GM23248 (cell line): Measurements from ENCODE around the gene CEMP1. TPM values are rescaled to one million over a fixed set of nuclear protein-coding genes. Genes with fewer than 3 reads are reported as not detected.
"Not testable (repeated sequence)": the region's sequence is repeated elsewhere in the genome, so short reads cannot be mapped to it uniquely, and the experiment has no call there.

ENCODE experiments used
- DNase-seq: peaks from one replicate; pipeline ENCODE4 v3.0.0-alpha.2; 2015
- H2AFZ ChIP-seq: fragments of 200-600 bp; sonication (generic); 2 replicates; pipeline ENCODE4 v1.6.1; 2016; ENCODE audit warnings: antibody characterized with exemption
- H3F3A ChIP-seq: fragments of 200-600 bp; sonication (generic); 2 replicates; pipeline ENCODE4 v1.6.1; 2016; ENCODE audit warnings: mild to moderate bottlenecking, antibody characterized with exemption, mixed run types; ENCODE audit not compliant: insufficient read depth
- H3K27ac ChIP-seq: fragments of 200-600 bp; sonication (generic); 2 replicates; pipeline ENCODE4 v1.5.1; 2016; ENCODE audit warnings: mild to moderate bottlenecking
- H3K27me3 ChIP-seq: fragments of 200-600 bp; sonication (generic); replicated peaks from 2 replicates; pipeline ENCODE4 v1.6.1; 2016; ENCODE audit warnings: mild to moderate bottlenecking; ENCODE audit not compliant: insufficient read depth
- H3K36me3 ChIP-seq: fragments of 200-600 bp; sonication (generic); 2 replicates; pipeline ENCODE4 v1.6.1; 2016; ENCODE audit warnings: low read depth, mild to moderate bottlenecking
- H3K4me1 ChIP-seq: fragments of 200-600 bp; sonication (generic); 2 replicates; pipeline ENCODE4 v1.6.1; 2016; ENCODE audit warnings: mild to moderate bottlenecking; ENCODE audit not compliant: insufficient read depth
- H3K4me2 ChIP-seq: fragments of 200-600 bp; sonication (generic); one replicate; pipeline ENCODE4 v1.6.1; 2016; ENCODE audit warnings: mild to moderate bottlenecking; ENCODE audit not compliant: unreplicated experiment
- H3K4me3 ChIP-seq: fragments of 200-600 bp; sonication (generic); 2 replicates; pipeline ENCODE4 v1.5.1; 2016; ENCODE audit warnings: mild to moderate bottlenecking
- H3K79me2 ChIP-seq: fragments of 200-600 bp; sonication (generic); 2 replicates; pipeline ENCODE4 v1.6.1; 2016; ENCODE audit warnings: mild to moderate bottlenecking; ENCODE audit not compliant: insufficient read depth
- H3K9ac ChIP-seq: fragments of 200-600 bp; sonication (generic); 2 replicates; pipeline ENCODE4 v1.6.1; 2016; ENCODE audit warnings: mild to moderate bottlenecking
- H3K9me2 ChIP-seq: fragments of 200-600 bp; sonication (generic); 2 replicates; pipeline ENCODE4 v1.6.1; 2016; ENCODE audit warnings: mixed run types, mild to moderate bottlenecking, moderate library complexity; ENCODE audit not compliant: insufficient read depth
- H3K9me3 ChIP-seq: fragments of 200-600 bp; sonication (generic); one replicate; pipeline ENCODE4 v1.6.1; 2017; ENCODE audit warnings: low read depth
- H4K20me1 ChIP-seq: fragments of 200-600 bp; sonication (generic); 2 replicates; pipeline ENCODE4 v1.6.0; 2016; ENCODE audit not compliant: insufficient read depth
- WGBS, 2 experiments: methylation state at CpG; one replicate each; pipeline ENCODE4 v1.1.6; 2015 to 2017; ENCODE audit warnings: low lambda C conversion rate in 2 of 2, low coverage in 1 of 2; ENCODE audit errors: missing lambda C conversion rate in 2 of 2; 5-methylcytosine and 5-hydroxymethylcytosine counted together
- in situ Hi-C: fragments of 300-500 bp; cut with MboI; formaldehyde crosslinking; loops from 2 replicates; pipeline ENCODE4 v1.15.0; 2020
- polyA plus RNA-seq: library from polyadenylated mRNA; unstranded; fragments of >200 nt; fragmentation: Nextera tagmentation; extraction: Ambion mirVana; gene quantifications from 2 replicates; pipeline ENCODE4 v1.2.1, GENCODE V29; 2016
- total RNA-seq: library from RNA; depleted of rRNA; stranded (reverse); fragments of >200 nt; shearing (Covaris generic); gene quantifications from 2 replicates; pipeline ENCODE4 v1.2.3, GENCODE V29; 2014

CEMP1 gene
- total and polyA plus RNA-seq, 2 experiments from 2014 or later = 4.4 TPM; not detected in 1

DNA sequence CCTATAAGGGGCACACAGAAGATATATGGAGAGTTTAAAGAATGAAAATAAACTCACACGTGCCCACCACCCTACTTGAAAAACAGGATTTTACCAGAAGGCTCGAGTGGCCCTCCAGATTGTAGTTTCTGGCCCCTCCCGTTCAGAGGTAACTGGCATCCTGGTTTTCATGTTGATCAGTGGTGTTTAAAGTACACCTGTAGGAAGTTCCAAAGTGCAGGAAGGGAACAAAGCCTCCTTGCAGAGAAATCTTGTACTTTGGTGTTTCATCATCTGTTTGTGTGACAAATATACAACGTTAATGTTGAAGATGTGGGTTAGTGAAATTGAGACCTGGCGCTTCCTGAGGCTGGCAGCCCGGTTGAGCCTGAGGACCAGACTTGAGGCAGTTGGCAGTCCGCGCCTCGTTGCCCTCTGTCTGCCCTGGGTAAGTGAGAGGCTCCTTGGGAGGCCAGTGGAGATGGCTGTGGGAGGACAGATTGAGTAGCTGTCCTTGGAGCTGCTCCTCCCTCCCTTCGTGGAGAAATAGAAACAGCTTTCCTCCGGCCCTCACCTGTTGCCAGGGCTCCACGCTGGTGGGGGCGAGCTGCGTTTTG is 19.2 kb upstream of the CEMP1 start:
- WGBS, 2 experiments = 78% methylated on average over 1 of the region's 14 CpGs; no CpG with 5 or more reads in 1 of the 2 experiments

DNA sequence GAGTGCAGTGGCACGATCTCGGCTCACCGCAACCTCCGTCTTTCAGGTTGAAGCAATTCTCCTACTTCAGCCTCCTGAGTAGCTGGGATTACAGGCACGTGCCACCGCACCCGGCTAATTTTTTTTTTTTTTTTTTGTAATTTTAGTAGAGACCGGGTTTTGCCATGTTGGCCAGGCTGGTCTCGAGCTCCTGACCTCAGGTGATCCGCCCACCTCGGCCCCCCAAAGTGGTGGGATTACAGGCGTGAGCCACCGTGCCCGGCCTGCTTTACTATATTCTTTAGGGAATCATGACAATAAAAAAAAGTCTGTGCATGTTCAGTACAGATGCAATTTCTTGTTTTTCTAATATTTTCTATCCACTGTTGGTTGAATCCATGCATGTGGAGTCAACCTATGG is 12.6 kb upstream of the CEMP1 start:
- H3F3A ChIP-seq, DNase-seq, H4K20me1 ChIP-seq, H3K27me3 ChIP-seq, H3K4me3 ChIP-seq, H3K4me2 ChIP-seq, H3K4me1 ChIP-seq, H3K36me3 ChIP-seq, H3K9ac ChIP-seq, H3K9me2 ChIP-seq, H3K27ac ChIP-seq, H3K9me3 ChIP-seq, H2AFZ ChIP-seq, in situ Hi-C loops: not testable (repeated sequence)
- WGBS, 2 experiments = 92 to 94% methylated on average over 12 to 14 of the region's 14 CpGs
- peaks cover 71% of the 10 kb centered on the region for H3K79me2 ChIP-seq

More for the DNA sequence above, 19.2 kb upstream of the CEMP1 start:
- H3K4me2 ChIP-seq, H3K4me3 ChIP-seq, H3K4me1 ChIP-seq, H3K9me3 ChIP-seq, DNase-seq, in situ Hi-C loops, H3K27ac ChIP-seq, H3K36me3 ChIP-seq, H4K20me1 ChIP-seq, H3F3A ChIP-seq, H3K9me2 ChIP-seq, H2AFZ ChIP-seq, H3K27me3 ChIP-seq, H3K9ac ChIP-seq: not testable (repeated sequence)
- peaks cover 26% of the 10 kb centered on the region for H3K79me2 ChIP-seq

DNA sequence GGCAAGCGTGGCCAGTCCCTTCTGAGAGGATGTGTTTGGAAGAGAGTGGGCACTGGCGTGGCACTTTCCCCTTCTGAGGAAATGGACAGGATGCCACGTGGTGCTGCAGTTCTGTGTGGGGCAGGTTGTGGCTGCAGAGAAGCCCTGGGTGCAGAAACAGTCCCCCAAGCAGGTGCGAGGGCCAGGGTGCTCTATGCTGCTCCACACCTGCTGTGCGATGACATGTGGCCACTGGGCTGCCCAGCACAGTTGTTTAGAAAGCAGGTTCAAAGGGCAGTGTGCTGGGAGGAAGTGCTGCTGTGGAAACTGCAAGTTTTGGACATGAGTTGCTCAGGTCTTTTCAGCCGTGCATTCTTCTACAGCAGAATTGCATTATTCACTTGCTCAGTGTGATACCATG is 10.2 kb upstream of the CEMP1 start:
- DNase-seq, H3K36me3 ChIP-seq, H3K4me2 ChIP-seq, in situ Hi-C loops, H3K27ac ChIP-seq, H3F3A ChIP-seq, H3K9ac ChIP-seq, H3K9me3 ChIP-seq, H3K4me3 ChIP-seq, H3K9me2 ChIP-seq, H2AFZ ChIP-seq, H3K27me3 ChIP-seq, H4K20me1 ChIP-seq: not testable (repeated sequence)
- peaks cover 15% of the 10 kb centered on the region for H3K4me1 ChIP-seq
- H3K79me2 ChIP-seq = peaks cover 73% of the 10 kb centered on the region
- 73 to 74% methylated on average over 6 of the region's 6 CpGs for WGBS, 2 experiments

DNA sequence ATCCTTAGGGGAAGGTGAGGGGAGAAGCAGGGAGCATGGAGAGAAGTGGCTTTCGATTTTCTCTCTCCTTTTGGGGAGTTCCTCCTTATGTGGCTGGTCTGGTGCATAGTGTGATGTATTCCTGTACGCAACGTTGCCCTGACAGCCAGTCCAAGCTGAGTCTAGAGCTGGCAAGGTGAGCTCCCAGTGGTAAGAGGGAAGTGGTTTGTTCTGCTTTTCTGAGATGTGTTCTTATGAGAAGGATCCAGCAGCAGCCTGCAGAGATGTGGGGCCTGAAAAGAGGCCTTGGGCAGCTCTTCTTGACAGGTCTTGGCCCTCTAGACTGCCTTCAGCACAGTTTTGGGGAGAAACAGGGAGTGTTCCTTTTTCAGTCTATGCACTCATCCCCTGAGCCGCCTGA is 9.7 kb upstream of the CEMP1 start:
- H3K27me3 ChIP-seq, H2AFZ ChIP-seq, H3K9me2 ChIP-seq, H3K4me2 ChIP-seq, DNase-seq, H3K4me3 ChIP-seq, H3K36me3 ChIP-seq, H3K9me3 ChIP-seq, in situ Hi-C loops, H3K27ac ChIP-seq, H3K9ac ChIP-seq, H4K20me1 ChIP-seq: not testable (repeated sequence)
- H3K79me2 ChIP-seq = peaks cover 68% of the 10 kb centered on the region
- peaks cover 18% of the 10 kb centered on the region for H3K4me1 ChIP-seq
- peaks cover 11% of the 10 kb centered on the region for H3F3A ChIP-seq
- WGBS, 2 experiments = 85 to 86% methylated on average over 4 of the region's 4 CpGs

DNA sequence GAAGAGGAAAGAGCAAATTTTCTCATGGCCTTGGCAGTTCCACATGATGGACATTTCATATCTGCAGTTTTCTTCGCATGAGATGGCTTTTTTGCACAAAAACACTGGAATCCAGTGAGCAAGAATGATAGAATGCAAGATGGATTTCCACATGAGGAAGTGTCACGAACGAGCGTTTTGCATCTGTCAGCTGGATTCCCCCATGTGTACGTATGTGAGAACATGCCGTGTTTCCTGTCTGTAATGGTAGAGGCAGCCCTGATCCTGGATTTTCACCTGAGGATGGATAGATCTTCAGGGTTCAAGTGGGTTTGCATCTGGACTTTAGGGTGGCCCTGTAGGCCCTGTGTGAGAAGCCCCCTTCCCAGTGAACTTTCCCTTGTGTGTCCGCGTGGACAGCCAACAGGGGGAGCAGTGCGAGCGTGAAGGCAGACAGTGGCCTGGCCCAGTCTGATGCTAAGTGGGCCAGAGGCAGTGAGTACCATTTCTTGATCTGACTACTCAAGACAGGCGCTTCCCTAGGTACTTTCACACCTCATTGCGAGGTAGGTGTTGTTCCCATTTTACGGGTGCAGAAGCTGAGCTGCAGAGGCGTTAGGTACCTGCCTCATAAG is 8.7 kb upstream of the CEMP1 start:
- H3K79me2 ChIP-seq = peaks cover 58% of the 10 kb centered on the region
- peak overlapping the region; percentile 76 for H3K4me2 ChIP-seq

DNA sequence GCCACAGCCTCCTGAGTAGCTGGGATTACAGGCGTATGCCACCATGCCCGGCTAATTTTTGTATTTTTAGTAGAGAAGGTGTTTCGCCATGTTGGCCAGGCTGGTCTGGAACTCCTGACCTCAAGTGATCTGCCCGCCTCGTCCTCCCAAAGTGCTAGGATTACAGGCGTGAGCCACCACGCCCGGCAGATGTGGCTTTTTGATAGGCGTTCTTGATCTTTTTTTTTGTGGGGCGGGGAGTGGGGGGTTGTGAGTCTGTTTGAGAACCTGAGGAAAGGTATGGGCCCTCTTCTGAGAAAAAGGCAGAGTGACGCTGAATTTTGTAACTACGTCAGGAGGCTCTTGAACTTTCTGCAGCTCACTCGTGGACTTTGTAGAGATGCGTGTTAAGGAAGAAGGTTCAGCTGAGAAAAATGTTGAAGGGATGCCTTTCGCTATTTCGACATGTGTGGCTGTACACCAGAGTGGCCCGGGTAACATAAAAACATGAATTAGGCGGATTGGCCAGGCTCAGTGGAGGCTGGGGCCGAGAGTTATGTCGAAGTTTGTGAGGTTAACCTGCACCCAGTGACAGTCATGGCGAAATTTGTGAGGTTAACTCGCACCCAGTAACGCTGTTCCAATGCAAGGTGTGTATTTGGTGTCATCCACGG is 8.1 kb upstream of the CEMP1 start:
- in situ Hi-C loops, H3K27me3 ChIP-seq, H3K9me3 ChIP-seq, H2AFZ ChIP-seq, DNase-seq, H4K20me1 ChIP-seq, H3K27ac ChIP-seq, H3K36me3 ChIP-seq, H3K9me2 ChIP-seq: not testable (repeated sequence)
- peaks cover 22% of the 10 kb centered on the region for H3F3A ChIP-seq
- H3K4me3 ChIP-seq = peak overlapping the region; percentile 80
- H3K4me1 ChIP-seq = peaks cover 24% of the 10 kb centered on the region
- peaks cover 52% of the 10 kb centered on the region for H3K79me2 ChIP-seq
- peak overlapping the region; percentile 73 for H3K9ac ChIP-seq
- 71 to 72% methylated on average over 24 of the region's 24 CpGs for WGBS, 2 experiments
- H3K4me2 ChIP-seq = peak overlapping the region; percentile 76

More for the DNA sequence above, 8.7 kb upstream of the CEMP1 start:
- 0 out of 2 replicates have a peak overlapping the region, but pooled peaks have one; percentile 73 for H3K9ac ChIP-seq
- H3K36me3 ChIP-seq, H3K27ac ChIP-seq, in situ Hi-C loops, H3K9me3 ChIP-seq, H3K27me3 ChIP-seq, H3K9me2 ChIP-seq, H2AFZ ChIP-seq, H4K20me1 ChIP-seq: not testable (repeated sequence)
- peak; percentile 54 for DNase-seq
- peaks cover 24% of the 10 kb centered on the region for H3K4me1 ChIP-seq
- 57 to 59% methylated on average over 14 of the region's 14 CpGs for WGBS, 2 experiments
- peaks cover 16% of the 10 kb centered on the region for H3F3A ChIP-seq
- 0 out of 2 replicates have a peak overlapping the region, but pooled peaks have one; percentile 80 for H3K4me3 ChIP-seq
